Heart right ventricle (tissue), 16 donors: Measurements from ENCODE around the gene GRSF1. TPM values are rescaled to one million over a fixed set of nuclear protein-coding genes. Genes with fewer than 3 reads are reported as not detected.

Experiments used
- ATAC-seq, 8 donors: fragments of 200-7000 bp; cut with Tn5 transposase; one replicate each; pipeline ENCODE4 v1.9.1; 2020; ENCODE audit warnings: mild to moderate bottlenecking in 8 of 8, moderate library complexity in 8 of 8, moderate number of reproducible peaks in 1 of 8
- DNase-seq, 2 donors: peaks; one replicate each; pipeline ENCODE4 v3.0.0-alpha.2; 2020
- H3K27ac ChIP-seq, 10 donors: fragments of 200-600 bp; sonication (generic) in 2 of 10; one replicate each; pipeline versions ENCODE4 v1.5.0 to v1.8.0; 2020 to 2022; ENCODE audit warnings: mild to moderate bottlenecking in 3 of 10
- H3K27me3 ChIP-seq, 7 donors: fragments of 200-600 bp; one replicate each; pipeline ENCODE4 v1.8.0; 2021 to 2022; ENCODE audit warnings: mild to moderate bottlenecking in 2 of 7
- H3K36me3 ChIP-seq, 9 donors: fragments of 200-600 bp; sonication (generic) in 1 of 9; one replicate each; pipeline versions ENCODE4 v1.5.0 to v1.8.0; 2020 to 2022; ENCODE audit warnings: mild to moderate bottlenecking in 2 of 9
- H3K4me1 ChIP-seq, 9 donors: fragments of 200-600 bp; sonication (generic) in 1 of 9; one replicate each; pipeline versions ENCODE4 v1.5.0 to v1.8.0; 2020 to 2022; ENCODE audit warnings: mild to moderate bottlenecking in 4 of 9
- H3K4me3 ChIP-seq, 10 donors: fragments of 200-600 bp; sonication (generic) in 2 of 10; one replicate each; pipeline versions ENCODE4 v1.5.0 to v1.8.0; 2020 to 2022; ENCODE audit warnings: mild to moderate bottlenecking in 7 of 10, moderate library complexity in 2 of 10
- H3K9me3 ChIP-seq, 11 donors: fragments of 200-600 bp in 10 of 11; sonication (generic) in 2 of 11; one replicate each; pipeline versions ENCODE4 v1.5.0 to v1.8.0; 2013 to 2022; ENCODE audit warnings: mild to moderate bottlenecking in 2 of 11, control low read depth in 1 of 11, moderate library complexity in 1 of 11
- WGBS, 2 donors: extraction: QIAGEN DNeasy Blood & Tissue Kit; methylation state at CpG; one replicate each; pipeline ENCODE4 v1.1.7; 2013; ENCODE audit warnings: inconsistent platforms in 1 of 2; 5-methylcytosine and 5-hydroxymethylcytosine counted together
- intact Hi-C, 10 donors: fragments of 100-400 bp; cut with DNase I; formaldehyde crosslinking; loops; one replicate each; pipeline versions ENCODE4 v1.11.1 to v1.14.2; 2022
- polyA plus RNA-seq, 2 donors: library from polyadenylated mRNA; stranded (reverse); fragments of 200-250 nt; gene quantifications; one replicate each; pipeline ENCODE4 v1.2.3, GENCODE V29; 2013
- total RNA-seq, 10 donors: library from RNA; stranded (reverse); fragmentation: NEBNext Ultra II Directional in 3 of 10; extraction: Animal tissue kit (Norgen Biotek cat#: 25700) in 3 of 10; gene quantifications; one replicate each; pipeline versions ENCODE4 v1.2.1 to v1.2.4, GENCODE V29; 2021 to 2023
- TF ChIP-seq, protein P1 (sequence below), 9 donors: fragments of 200-600 bp; sonication (generic) in 2 of 9; IDR thresholded peaks; one replicate each; pipeline versions ENCODE4 v1.5.0 to v1.8.0; 2021 to 2022; ENCODE audit warnings: antibody characterized with exemption in 9 of 9, mild to moderate bottlenecking in 5 of 9, moderate library complexity in 1 of 9
- donor health status: Arrhythmogenic right ventricular cardiomyopathy.
- donor health status: ischemic (EF 13 %, LVEDD 7.1; RV severe dilation, severe dysfunction).
- donor health status: healthy with polysubstance abuse.
- donor health status: DM: no; HTN: yes; CAD: no.
- donor health status: DM: no; HTN: no; CAD: no.
- donor health status: ischemic (EF 25% LVEDD 6.9; RV normal size, moderate dysfunction).
- donor health status: ischemic (EF 25% LVEDD 5.7; RV mildly dilated, moderate dysfunction).
- donor health status: healthy.
- donor health status: DM: yes; HTN: yes; CAD: no.
- donor health status: Ischemic cardiomyopathy.
- donor health status: ischemic (EF 35%, LVEDD 5.7; RV mildly dilated, moderate dysfunction).
- donor health status: nonischemic (EF 11% LVEDD 7.7; RV severe dilation, severe dysfunction).
- donor health status: DM: yes; HTN: yes; CAD: no.
- donor health status: PGD.
- donor health status: ischemic (EF 29% LVEDD 5.4; RV normal size, mild dysfunction).
- donor health status: nonischemic (EF 23%, LVEDD 6.1; RV moderate dilation, normal function).

The GRSF1 gene
- total and polyA plus RNA-seq, 12 donors = 33.7 to 131 (median 101) TPM

DNA sequence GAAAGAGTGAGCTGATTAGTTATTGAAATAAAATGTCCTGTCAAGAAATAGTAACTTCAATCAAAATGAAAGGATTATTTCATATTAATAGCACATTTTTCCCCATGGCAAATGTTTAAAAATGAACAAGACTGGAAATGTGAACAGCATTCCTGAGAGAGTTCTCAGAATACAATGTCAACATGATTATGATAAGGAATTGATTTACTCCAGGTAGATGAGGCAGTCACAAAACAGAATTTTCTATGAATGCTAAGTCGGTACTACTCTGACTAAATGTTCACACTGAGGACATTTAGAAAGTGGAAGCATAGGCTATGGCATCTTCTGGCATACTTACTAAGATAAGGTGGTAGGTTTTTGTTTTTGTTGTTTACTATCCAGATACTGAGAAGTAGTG, 19.4 kb upstream of the GRSF1 start:
- Histone ChIP-seq H3K4me3 (no peak overlapping the region), H3K9me3 (no peaks in the 10 kb centered on the region), H3K36me3 (no peaks in the 10 kb centered on the region), H3K27me3 (no peaks in the 10 kb centered on the region), H3K27ac (no peak overlapping the region), H3K4me1 (peaks cover 0 to 14% (median 0%) of the 10 kb centered on the region in 9 donors)
- no peak for DNase-seq
- TF ChIP-seq, protein P1, sequence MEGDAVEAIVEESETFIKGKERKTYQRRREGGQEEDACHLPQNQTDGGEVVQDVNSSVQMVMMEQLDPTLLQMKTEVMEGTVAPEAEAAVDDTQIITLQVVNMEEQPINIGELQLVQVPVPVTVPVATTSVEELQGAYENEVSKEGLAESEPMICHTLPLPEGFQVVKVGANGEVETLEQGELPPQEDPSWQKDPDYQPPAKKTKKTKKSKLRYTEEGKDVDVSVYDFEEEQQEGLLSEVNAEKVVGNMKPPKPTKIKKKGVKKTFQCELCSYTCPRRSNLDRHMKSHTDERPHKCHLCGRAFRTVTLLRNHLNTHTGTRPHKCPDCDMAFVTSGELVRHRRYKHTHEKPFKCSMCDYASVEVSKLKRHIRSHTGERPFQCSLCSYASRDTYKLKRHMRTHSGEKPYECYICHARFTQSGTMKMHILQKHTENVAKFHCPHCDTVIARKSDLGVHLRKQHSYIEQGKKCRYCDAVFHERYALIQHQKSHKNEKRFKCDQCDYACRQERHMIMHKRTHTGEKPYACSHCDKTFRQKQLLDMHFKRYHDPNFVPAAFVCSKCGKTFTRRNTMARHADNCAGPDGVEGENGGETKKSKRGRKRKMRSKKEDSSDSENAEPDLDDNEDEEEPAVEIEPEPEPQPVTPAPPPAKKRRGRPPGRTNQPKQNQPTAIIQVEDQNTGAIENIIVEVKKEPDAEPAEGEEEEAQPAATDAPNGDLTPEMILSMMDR (IDR thresholded peaks at IDR 0.05) = no peak
- no peak for ATAC-seq
- intact Hi-C loops = no loop called here
- 89 to 90% methylated on average over 1 of the region's 1 CpG for WGBS, 2 donors

DNA sequence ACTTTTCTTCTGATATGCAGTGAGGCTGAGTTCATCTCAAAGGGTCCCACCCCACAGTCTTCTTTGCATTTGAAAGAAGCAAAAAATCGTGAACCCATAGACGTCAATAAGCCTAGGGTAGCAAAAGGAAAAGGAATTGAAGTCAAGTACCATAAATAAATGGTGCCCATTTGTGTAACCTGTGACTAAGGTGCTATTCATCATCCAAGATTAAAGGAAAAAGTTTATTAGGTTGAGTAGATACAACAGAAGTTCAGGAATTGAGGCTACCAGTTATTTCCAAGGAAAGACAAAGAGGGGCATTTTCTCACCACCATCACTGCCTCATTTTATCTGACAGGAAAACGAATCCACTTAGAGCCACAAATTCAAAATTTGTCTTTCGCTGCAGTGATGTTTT, 18.8 kb upstream of the GRSF1 start:
- no peak for ATAC-seq
- TF ChIP-seq, protein P1 (IDR thresholded peaks at IDR 0.05) = no peak
- H3K4me1 ChIP-seq = peaks cover 0 to 13% (median 0%) of the 10 kb centered on the region in 9 donors
- intact Hi-C loops = no loop called here
- no peak overlapping the region for H3K27ac ChIP-seq
- no peaks in the 10 kb centered on the region for H3K36me3 ChIP-seq
- H3K27me3 ChIP-seq = no peaks in the 10 kb centered on the region
- H3K4me3 ChIP-seq = no peak overlapping the region
- no peak for DNase-seq
- no peaks in the 10 kb centered on the region for H3K9me3 ChIP-seq
- WGBS, 2 donors = 82 to 87% methylated on average over 4 of the region's 4 CpGs

DNA sequence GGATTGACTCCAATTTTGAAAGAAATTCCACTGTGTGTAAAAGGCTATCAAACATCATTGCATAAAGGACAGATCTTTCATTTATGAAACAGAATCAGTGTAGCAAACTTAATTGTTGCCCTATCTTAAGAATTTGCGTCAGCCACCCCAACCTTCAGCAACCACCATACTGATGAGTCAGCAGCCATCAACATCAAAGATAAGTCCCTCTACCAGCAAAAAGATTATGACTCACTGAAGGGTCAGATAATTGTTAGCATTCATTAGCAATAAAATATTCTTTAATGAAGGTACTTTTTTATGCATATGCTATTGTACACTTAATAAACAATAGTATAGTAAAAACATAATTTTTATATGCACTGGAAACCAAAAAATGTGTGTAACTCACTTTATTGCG, 15.8 kb upstream of the GRSF1 start:
- ATAC-seq = no peak
- DNase-seq = no peak
- no peaks in the 10 kb centered on the region for H3K27me3 ChIP-seq
- H3K4me1 ChIP-seq = peaks cover 0 to 6% (median 0%) of the 10 kb centered on the region in 9 donors
- TF ChIP-seq, protein P1 (IDR thresholded peaks at IDR 0.05) = no peak
- no peaks in the 10 kb centered on the region for H3K36me3 ChIP-seq
- H3K4me3 ChIP-seq = no peak overlapping the region
- H3K9me3 ChIP-seq = no peaks in the 10 kb centered on the region
- intact Hi-C loops = no loop called here
- H3K27ac ChIP-seq = no peak overlapping the region
- WGBS, 2 donors = 94 to 100% methylated on average over 2 of the region's 2 CpGs

DNA sequence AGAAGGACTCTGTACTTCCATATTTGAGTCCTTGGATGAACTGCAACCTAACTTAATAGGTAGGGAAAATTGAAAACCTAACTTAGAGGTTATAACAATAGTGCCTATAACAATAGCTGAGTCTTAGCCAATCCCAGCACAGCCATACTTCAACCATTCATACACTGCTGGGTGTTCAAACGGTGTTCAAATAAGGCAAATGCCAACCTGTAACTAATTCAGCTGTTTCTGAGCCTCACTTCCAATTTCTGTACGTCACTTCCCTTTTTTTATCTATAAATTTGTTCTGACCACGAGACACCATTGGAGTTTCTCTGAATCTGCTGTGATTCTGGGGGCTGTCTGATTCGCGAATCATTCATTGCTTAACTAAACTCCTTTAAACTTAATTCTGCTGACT, 9.6 kb upstream of the GRSF1 start:
- Histone ChIP-seq H3K9me3 (no peaks in the 10 kb centered on the region), H3K27me3 (no peaks in the 10 kb centered on the region), H3K4me1 (peaks cover 0 to 10% (median 0%) of the 10 kb centered on the region in 9 donors), H3K27ac (no peak overlapping the region), H3K4me3 (no peak overlapping the region), H3K36me3 (no peaks in the 10 kb centered on the region)
- intact Hi-C loops = loop anchor here in 1 of 10 donors (10.0 kb wide), 1 partner anchor 146 kb away; the partner anchor contains the start of gene DCK
- TF ChIP-seq, protein P1 (IDR thresholded peaks at IDR 0.05) = no peak
- 88% methylated on average over 5 of the region's 5 CpGs for whole genome bisulfite sequencing, 2 donors
- ATAC-seq (no peak), DNase-seq (no peak)
